Esophagus (tissue), 2 donors: ENCODE data around the gene YARS1. TPM values are rescaled to one million over a fixed set of nuclear protein-coding genes. Genes with fewer than 3 reads are reported as not detected.

ENCODE experiments used
- H3K27ac ChIP-seq, 2 donors: one replicate each; pipeline ENCODE4 v1.5.1; 2013; ENCODE audit warnings: low read depth in 2 of 2, mild to moderate bottlenecking in 2 of 2, inconsistent platforms in 1 of 2, low read length in 1 of 2, moderate library complexity in 1 of 2
- H3K27me3 ChIP-seq, 2 donors: one replicate each; pipeline ENCODE4 v1.6.1; 2013; ENCODE audit warnings: low read length in 2 of 2, control low read depth in 1 of 2, mild to moderate bottlenecking in 1 of 2; ENCODE audit not compliant: insufficient read depth in 2 of 2, control insufficient read depth in 1 of 2
- H3K36me3 ChIP-seq, 2 donors: one replicate each; pipeline ENCODE4 v1.6.1; 2013; ENCODE audit warnings: low read length in 1 of 2; ENCODE audit not compliant: control insufficient read depth in 2 of 2, insufficient read depth in 2 of 2
- H3K4me1 ChIP-seq, 2 donors: one replicate each; pipeline ENCODE4 v1.6.1; 2013; ENCODE audit warnings: low read length in 1 of 2; ENCODE audit not compliant: control insufficient read depth in 2 of 2, insufficient read depth in 2 of 2
- H3K4me3 ChIP-seq, 2 donors: one replicate each; pipeline ENCODE4 v1.5.1; 2013; ENCODE audit warnings: low read length in 2 of 2, mild to moderate bottlenecking in 2 of 2, low read depth in 1 of 2, moderate library complexity in 1 of 2
- H3K9me3 ChIP-seq, 2 donors: one replicate each; pipeline ENCODE4 v1.6.1; 2013; ENCODE audit warnings: mild to moderate bottlenecking in 2 of 2, low read depth in 1 of 2, low read length in 1 of 2, moderate library complexity in 1 of 2; ENCODE audit not compliant: control insufficient read depth in 2 of 2, insufficient read depth in 1 of 2
- WGBS, 2 donors: extraction: QIAGEN DNeasy Blood & Tissue Kit; methylation state at CpG; one replicate each; pipeline ENCODE4 v1.1.7; 2013; 5-methylcytosine and 5-hydroxymethylcytosine counted together
- polyA plus RNA-seq, 2 donors: library from polyadenylated mRNA; stranded (reverse); fragments of 200-250 nt; gene quantifications; one replicate each; pipeline ENCODE4 v1.2.3, GENCODE V29; 2013
- donor health status: healthy with polysubstance abuse.
- donor health status: Bipolar disorder and iron deficiency.

YARS1 gene
- polyA plus RNA-seq, 2 donors: 33.2 to 52.2 TPM

DNA sequence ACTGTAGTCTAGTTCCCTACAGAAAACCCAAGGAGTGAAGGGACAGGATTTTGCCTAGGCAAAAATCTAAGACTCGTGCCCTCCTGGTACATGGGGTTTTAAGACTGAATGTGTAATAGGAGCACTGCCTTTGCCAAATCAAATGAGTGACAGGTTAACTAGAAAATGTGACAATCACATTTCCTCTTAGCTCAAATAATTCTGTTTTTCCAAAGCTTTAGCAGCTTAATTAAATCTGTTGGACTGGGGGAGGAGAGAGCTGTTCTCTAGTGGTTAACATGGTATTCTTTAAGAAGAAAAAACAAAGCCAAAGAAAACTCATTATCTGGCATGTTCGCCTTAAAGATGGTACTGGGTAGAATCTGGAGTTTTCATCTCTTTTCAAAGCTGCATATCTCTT, 41.0 kb upstream of the YARS1 start:
- peaks cover 2 to 7% of the 10 kb centered on the region in 2 donors for H3K36me3 ChIP-seq
- H3K27me3 ChIP-seq: no peaks in the 10 kb centered on the region
- 98 to 99% methylated on average over 2 of the region's 2 CpGs for WGBS, 2 donors

DNA sequence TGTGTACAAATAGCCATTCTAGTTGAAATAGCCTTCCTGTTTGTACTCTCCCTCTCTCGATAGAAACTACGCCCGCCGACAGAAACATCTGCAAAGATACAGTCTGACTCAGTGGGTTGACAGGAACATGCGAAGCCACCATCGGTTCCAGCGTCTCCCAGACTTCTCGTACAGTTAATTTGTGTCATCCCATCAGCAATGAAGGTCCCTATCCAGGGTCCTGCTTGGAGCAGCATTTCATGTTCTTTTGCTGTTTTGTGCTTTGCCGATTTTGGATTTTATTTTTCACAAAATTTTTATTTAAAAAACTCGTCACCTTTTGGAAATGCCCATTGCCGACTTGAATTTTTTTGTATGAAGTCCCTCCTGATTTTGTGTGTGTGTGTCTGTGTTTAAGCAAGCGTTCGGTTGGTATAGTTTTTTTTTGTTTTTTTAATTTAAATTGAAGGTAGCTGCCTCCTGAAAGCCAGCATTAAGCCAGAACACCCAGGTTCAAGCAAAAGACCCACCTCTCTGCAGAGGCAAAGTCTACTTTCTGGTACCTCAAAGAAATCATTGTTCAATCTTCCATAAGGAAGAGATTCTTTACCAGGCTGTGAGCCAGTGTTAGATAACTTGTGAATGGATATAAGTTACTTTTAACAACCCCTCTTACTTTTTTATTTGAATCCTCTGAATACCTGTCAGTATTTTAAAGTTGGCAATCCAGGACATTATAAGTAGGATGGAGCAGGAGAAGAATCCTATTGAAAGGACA, 38.9 kb upstream of the YARS1 start:
- Histone ChIP-seq H3K27ac (no peak overlapping the region), H3K36me3 (peaks cover 5 to 6% of the 10 kb centered on the region in 2 donors), H3K4me3 (no peak overlapping the region), H3K9me3 (no peaks in the 10 kb centered on the region), H3K4me1 (no peaks in the 10 kb centered on the region), H3K27me3 (no peaks in the 10 kb centered on the region)
- WGBS, 2 donors: 89 to 95% methylated on average over 13 of the region's 13 CpGs

More for the DNA sequence above, 41.0 kb upstream of the YARS1 start:
- H3K9me3 ChIP-seq: no peaks in the 10 kb centered on the region
- H3K27ac ChIP-seq: no peak overlapping the region
- no peak overlapping the region for H3K4me3 ChIP-seq
- H3K4me1 ChIP-seq: no peaks in the 10 kb centered on the region

DNA sequence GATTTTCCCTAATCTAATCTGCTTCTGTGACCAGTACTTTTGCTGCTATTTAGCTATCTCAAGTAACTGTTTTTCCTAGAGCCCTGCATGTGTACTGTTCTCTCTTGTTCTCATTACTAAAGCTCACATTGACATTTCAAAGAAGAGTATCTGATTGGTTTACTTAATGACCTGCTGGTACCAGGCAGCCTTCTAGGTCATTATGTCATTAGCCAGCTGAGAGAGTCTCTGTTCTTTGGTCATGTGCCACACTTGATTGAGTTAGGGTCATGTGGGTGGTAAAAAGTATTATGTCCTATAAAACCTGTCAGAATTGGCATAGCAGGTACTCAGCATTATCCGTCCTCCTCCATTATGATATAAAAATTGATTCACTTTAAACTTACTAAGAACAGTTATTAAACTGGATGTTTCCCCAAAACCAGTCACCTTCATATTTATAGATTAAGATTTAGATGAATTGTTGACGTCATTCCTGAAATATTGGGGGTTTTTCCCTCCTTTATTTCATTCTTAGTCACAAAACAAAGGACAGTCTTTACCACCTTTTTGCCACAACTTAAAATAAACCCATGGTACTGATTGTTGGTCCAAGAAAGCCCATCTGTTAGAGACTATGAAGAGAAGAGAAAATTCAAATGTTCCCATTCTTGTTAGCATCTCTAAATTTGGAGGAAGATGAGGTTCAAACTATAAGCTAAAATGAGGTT, 31.4 kb upstream of the YARS1 start:
- Histone ChIP-seq H3K36me3 (peaks cover 0 to 4% of the 10 kb centered on the region in 2 donors), H3K9me3 (no peaks in the 10 kb centered on the region), H3K27me3 (no peaks in the 10 kb centered on the region), H3K27ac (no peak overlapping the region), H3K4me1 (no peaks in the 10 kb centered on the region), H3K4me3 (no peak overlapping the region)
- 41 to 45% methylated on average over 2 of the region's 2 CpGs for WGBS, 2 donors

DNA sequence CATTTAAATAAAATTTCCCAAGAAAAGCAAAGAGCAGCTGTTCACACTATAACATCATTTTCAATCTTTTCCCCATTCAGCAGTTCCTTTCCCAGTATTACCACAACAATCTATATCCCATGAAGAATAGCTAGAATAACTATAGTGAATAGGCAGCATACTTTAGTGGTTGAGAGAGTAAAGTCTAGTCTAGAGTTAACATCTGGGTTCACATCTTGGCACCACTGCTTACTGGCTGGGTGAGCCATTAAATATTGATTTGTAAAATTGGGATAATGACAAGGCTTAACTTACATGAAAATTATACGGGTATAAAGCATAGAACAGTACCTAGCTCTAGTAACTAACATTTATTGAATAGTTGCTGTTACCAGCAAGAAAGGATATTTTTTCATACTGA, 14.7 kb upstream of the YARS1 start:
- H3K27me3 ChIP-seq: no peaks in the 10 kb centered on the region
- WGBS, 2 donors: 64 to 83% methylated on average over 1 of the region's 1 CpG
- no peaks in the 10 kb centered on the region for H3K9me3 ChIP-seq
- H3K36me3 ChIP-seq: peaks cover 2 to 4% of the 10 kb centered on the region in 2 donors
- H3K27ac ChIP-seq: no peak overlapping the region
- H3K4me3 ChIP-seq: no peak overlapping the region
- H3K4me1 ChIP-seq: no peaks in the 10 kb centered on the region

DNA sequence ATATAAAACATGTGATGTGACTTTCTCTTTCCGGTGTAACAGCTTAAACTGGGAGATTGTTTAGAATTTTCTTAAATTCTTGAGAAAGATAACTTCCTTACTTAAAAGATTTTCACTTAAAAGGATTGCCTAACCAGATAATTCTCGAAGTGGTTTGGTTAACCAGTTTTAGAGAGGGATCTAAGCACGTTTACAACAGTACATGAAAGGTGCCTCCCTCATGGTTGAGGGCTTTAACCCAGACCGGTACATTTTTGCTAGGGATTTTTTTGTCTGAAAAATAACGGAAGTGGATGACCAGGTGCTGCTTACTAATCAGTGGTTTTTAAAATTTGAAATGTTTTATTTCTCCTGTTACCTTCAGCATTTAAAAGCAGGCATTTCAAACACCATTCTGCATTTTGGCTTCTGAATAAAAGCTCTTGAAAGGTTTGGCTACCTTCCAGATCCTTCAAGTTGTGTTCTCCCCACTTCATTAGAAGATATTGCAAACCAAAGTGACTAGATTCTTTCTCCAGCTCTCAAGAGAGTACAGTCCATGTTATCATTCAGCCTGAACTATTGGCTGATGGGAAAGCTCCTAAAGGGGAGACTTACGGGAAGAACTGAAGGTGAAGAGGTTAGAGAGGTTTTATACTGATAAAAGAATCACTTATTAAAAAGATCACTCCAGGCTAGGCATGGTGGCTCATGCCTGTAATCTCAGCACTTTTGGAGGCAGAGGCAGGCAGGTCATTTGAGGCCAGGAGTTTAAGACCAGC, 13.1 kb upstream of the YARS1 start:
- Histone ChIP-seq H3K27me3 (no peaks in the 10 kb centered on the region), H3K9me3 (no peaks in the 10 kb centered on the region), H3K4me1 (no peaks in the 10 kb centered on the region), H3K27ac (no peak overlapping the region), H3K4me3 (no peak overlapping the region), H3K36me3 (peaks cover 5 to 9% of the 10 kb centered on the region in 2 donors)
- WGBS, 2 donors: 88 to 91% methylated on average over 6 of the region's 6 CpGs

DNA sequence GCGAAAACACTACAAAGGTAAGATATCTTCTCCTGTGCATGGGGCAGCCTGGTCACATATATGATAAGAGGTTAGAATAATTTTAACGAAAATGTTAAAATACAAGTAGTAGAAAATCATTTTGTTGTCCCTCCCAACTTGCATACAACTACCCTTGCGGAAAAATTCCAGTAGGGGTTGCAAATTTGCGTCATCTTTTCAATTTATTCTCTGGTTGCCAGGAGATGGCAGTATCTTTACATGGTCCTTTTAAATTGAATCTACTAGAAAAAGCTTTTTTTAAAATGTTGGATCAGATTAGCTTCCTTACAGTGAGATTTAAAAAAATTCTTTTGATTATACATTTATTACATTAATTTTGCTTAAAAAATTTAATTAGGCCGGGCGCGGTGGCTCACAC, 11.2 kb upstream of the YARS1 start:
- no peaks in the 10 kb centered on the region for H3K4me1 ChIP-seq
- WGBS, 2 donors: 93 to 95% methylated on average over 7 of the region's 7 CpGs
- no peaks in the 10 kb centered on the region for H3K9me3 ChIP-seq
- no peaks in the 10 kb centered on the region for H3K27me3 ChIP-seq
- H3K36me3 ChIP-seq: peaks cover 7 to 9% of the 10 kb centered on the region in 2 donors
- no peak overlapping the region for H3K4me3 ChIP-seq
- H3K27ac ChIP-seq: no peak overlapping the region

DNA sequence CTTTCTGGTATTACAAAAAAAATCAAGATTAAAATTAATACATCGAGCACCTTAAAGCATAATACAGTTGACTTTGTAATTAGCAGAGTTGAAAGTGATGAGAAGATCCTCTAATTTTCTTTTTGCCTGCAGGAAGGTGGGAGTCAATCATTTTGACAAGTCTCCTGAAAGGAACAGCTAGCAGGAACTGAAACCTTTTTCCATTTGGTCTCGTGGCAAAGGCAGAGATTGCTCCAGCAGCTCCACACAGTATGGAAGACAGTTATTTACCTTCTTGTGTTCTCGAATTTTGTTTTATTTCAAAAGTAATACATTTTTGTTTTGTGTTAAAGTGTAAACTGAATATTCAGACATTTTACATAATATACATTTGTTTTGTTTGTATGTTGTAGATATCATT, 8.0 kb upstream of the YARS1 start:
- Histone ChIP-seq H3K4me1 (no peaks in the 10 kb centered on the region), H3K4me3 (no peak overlapping the region), H3K36me3 (peaks cover 6 to 7% of the 10 kb centered on the region in 2 donors), H3K9me3 (no peaks in the 10 kb centered on the region), H3K27ac (no peak overlapping the region), H3K27me3 (no peaks in the 10 kb centered on the region)
- WGBS, 2 donors: 88% methylated on average over 3 of the region's 3 CpGs

DNA sequence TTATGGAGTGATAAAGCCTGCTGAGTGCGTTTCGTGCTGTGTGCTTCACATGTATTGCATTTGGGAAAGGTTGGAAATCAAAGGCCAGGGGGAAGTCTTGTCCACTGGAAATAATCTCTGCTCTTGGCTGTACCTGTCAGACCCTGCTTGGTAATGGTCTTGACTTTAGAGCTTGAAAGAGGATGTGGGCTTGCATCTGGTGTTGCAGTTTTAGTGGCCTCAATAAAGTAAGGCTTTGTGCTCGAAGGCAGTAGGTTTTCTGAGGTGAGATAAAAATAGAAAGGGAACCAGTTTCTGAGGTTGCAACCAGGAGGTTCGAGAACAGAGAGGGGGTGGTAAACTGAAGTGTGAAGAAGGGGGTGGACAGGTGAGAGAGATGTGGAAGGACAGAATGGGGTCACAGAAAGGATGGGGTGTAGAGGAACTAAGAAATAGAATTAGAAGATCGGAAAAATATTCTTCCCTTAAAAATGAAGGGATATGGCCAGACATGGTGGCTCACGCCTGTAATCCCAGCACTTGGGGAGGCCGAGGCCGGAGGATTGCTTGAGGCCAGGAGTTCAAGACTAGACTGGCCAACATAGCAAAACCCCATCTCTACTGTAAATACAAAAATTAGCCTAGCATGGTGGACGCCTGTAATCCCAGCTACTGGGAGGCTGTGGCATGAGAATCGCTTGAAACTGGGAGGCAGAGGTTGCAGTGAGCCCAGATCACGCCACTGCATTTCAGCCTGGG, 1.8 kb upstream of the YARS1 start:
- peaks cover 0 to 2% of the 10 kb centered on the region in 2 donors for H3K4me1 ChIP-seq
- H3K9me3 ChIP-seq: no peaks in the 10 kb centered on the region
- H3K4me3 ChIP-seq: peak overlapping the region in 1 of 2 donors; percentile 95
- H3K27ac ChIP-seq: no peak overlapping the region
- H3K27me3 ChIP-seq: no peaks in the 10 kb centered on the region
- no peaks in the 10 kb centered on the region for H3K36me3 ChIP-seq
- 66 to 68% methylated on average over 11 of the region's 11 CpGs for WGBS, 2 donors
